ENCODE measurements around the gene POLR1D. TPM values are rescaled to one million over a fixed set of nuclear protein-coding genes. Genes with fewer than 3 reads are reported as not detected.
A peak's percentile ranks its signal among the peaks of the same experiment; 100 is the strongest.

POLR1D gene
- total and polyA plus RNA-seq, 8 donors, result 98.7 to 161 (median 139) TPM

GRCh38 chr13:27619728-27620376 lies 1.8 kb upstream of the POLR1D start:
- Histone ChIP-seq H3K36me3 (no peaks in the 10 kb centered on the region), H3K27ac (peak overlapping the region; percentile 96 to 99 (median 98)), H3K4me3 (peak overlapping the region; percentile 44 to 93 (median 86)), H3K9me3 (no peaks in the 10 kb centered on the region), H3K4me1 (peaks cover 36 to 39% (median 38%) of the 10 kb centered on the region in 3 donors), H3K27me3 (no peaks in the 10 kb centered on the region)
- TF ChIP-seq, protein P1, sequence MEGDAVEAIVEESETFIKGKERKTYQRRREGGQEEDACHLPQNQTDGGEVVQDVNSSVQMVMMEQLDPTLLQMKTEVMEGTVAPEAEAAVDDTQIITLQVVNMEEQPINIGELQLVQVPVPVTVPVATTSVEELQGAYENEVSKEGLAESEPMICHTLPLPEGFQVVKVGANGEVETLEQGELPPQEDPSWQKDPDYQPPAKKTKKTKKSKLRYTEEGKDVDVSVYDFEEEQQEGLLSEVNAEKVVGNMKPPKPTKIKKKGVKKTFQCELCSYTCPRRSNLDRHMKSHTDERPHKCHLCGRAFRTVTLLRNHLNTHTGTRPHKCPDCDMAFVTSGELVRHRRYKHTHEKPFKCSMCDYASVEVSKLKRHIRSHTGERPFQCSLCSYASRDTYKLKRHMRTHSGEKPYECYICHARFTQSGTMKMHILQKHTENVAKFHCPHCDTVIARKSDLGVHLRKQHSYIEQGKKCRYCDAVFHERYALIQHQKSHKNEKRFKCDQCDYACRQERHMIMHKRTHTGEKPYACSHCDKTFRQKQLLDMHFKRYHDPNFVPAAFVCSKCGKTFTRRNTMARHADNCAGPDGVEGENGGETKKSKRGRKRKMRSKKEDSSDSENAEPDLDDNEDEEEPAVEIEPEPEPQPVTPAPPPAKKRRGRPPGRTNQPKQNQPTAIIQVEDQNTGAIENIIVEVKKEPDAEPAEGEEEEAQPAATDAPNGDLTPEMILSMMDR (IDR thresholded peaks at IDR 0.05), result peak in 1 of 4 donors; percentile 9
- peak; percentile 0 to 22 (median 6) for ATAC-seq
- peak in 4 of 6 donors; percentile 29 to 84 (median 68) for DNase-seq
- intact Hi-C loops (cut with DNase I), result loop anchor here in 1 of 3 donors (10.0 kb wide), 1 partner anchor 65 kb away; no protein-coding TSS in a partner anchor
- WGBS, 2 donors, result 0 to 1% methylated on average over 39 to 47 of the region's 47 CpGs
- no peak for FAIRE-seq

- no peaks in the 10 kb centered on the region for H3K9me3 ChIP-seq
- ATAC-seq (peak; percentile 79 to 89 (median 80)), DNase-seq (peak; percentile 98 to 99 (median 99)), FAIRE-seq (no peak)
- H3K36me3 ChIP-seq, result no peaks in the 10 kb centered on the region
- H3K27me3 ChIP-seq, result no peaks in the 10 kb centered on the region
- peak within 1 kb of the TSS; percentile 44 to 93 (median 86) for H3K4me3 ChIP-seq
- TF ChIP-seq, protein P1 (IDR thresholded peaks at IDR 0.05), result no peak
- intact Hi-C loops (cut with DNase I), result loop anchor here in 1 of 3 donors (10.0 kb wide), 1 partner anchor 66 kb away; no protein-coding TSS in a partner anchor
- peaks cover 38 to 45% (median 41%) of the 10 kb centered on the region in 3 donors for H3K4me1 ChIP-seq
- WGBS, 2 donors, result 0 to 1% methylated on average over 66 to 79 of the region's 79 CpGs
- peak within 1 kb of the TSS; percentile 96 to 99 (median 98) for H3K27ac ChIP-seq
These were observed 1.1 kb upstream of the POLR1D start, which contains the start of gene LNX2 for GRCh38 chr13:27620377-27621115. TSS of gene LNX2 (minus strand) at chr13:27620529. CDS start at chr13:27581703, 38,826 bp downstream.

DNA sequence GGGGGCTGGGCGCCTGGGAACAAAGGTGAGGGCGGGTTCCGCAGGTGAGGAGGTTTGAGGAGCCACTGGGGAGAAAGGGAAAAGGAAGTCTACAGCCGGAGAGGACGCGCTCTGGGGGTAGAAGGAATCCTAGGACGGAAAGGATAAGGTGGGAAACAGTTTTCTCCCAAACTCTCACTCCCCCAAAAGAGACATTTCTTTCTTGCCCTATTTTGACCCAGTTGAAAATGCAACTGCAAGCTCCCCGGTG lies 651 bp upstream of the POLR1D start:
- Histone ChIP-seq H3K4me3 (peak overlapping the region; percentile 44 to 93 (median 86)), H3K27me3 (no peaks in the 10 kb centered on the region), H3K9me3 (no peaks in the 10 kb centered on the region), H3K4me1 (peaks cover 42 to 48% (median 42%) of the 10 kb centered on the region in 3 donors), H3K36me3 (no peaks in the 10 kb centered on the region), H3K27ac (peak overlapping the region; percentile 96 to 99 (median 98))
- FAIRE-seq (no peak), ATAC-seq (peak; percentile 6 to 16 (median 9)), DNase-seq (no peak)
- intact Hi-C loops (cut with DNase I), result loop anchor here in 1 of 3 donors (10.0 kb wide), 1 partner anchor 66 kb away; no protein-coding TSS in a partner anchor
- WGBS, 2 donors, result 0% methylated on average over 8 of the region's 8 CpGs
- TF ChIP-seq, protein P1 (IDR thresholded peaks at IDR 0.05), result no peak

DNA sequence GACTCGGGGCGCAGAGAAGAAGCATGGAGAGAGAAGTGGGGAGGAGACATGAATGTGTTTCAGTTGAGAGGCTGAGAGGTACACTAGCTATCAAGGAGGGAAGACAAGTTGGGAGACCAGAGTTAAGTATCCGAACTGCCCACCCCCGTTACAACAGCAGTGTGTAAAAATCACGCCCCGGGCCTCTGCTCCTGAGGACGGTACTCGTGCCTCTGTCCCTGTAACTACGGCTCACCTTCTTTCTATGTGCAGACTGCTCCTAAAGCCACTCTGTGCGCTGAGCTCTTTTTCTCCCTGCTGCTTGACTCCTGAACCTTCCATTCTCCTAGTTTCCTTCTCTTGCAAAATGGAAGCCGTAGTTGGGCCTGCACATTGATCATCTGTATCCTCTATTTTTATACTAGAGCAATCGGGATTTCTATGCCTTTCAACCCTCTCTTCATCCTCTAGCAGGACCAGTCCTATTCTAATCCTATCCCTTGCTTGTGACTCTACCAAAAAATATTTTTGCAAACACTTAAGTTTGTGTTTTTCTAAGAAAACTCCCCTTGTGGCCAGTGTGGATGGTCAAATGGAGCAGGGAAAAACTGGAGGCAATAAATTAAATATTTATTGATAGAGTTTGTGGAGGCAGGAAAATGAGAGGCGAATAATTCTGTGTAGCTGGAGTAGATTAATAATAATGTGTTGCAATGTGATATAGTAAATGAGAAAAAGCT lies 569 bp downstream of the POLR1D start:
- Histone ChIP-seq H3K36me3 (no peaks in the 10 kb centered on the region), H3K27me3 (no peaks in the 10 kb centered on the region), H3K27ac (peak overlapping the region; percentile 96 to 99 (median 98)), H3K4me1 (peaks cover 31 to 38% (median 36%) of the 10 kb centered on the region in 3 donors), H3K4me3 (peak overlapping the region; percentile 44 to 93 (median 86)), H3K9me3 (no peaks in the 10 kb centered on the region)
- intact Hi-C loops (cut with DNase I), result loop anchor here in 1 of 3 donors (10.0 kb wide), 1 partner anchor 67 kb away; no protein-coding TSS in a partner anchor
- TF ChIP-seq, protein P1 (IDR thresholded peaks at IDR 0.05), result no peak
- ATAC-seq (no peak), DNase-seq (no peak), FAIRE-seq (no peak)
- 4 to 5% methylated on average over 13 of the region's 13 CpGs for WGBS, 2 donors
